Kidney (tissue), 14 donors: Measurements from ENCODE around the gene LURAP1L. TPM values are rescaled to one million over a fixed set of nuclear protein-coding genes. Genes with fewer than 3 reads are reported as not detected.

ENCODE experiments used
- DNase-seq, 5 donors: peaks; one replicate each; pipeline ENCODE4 v3.0.0-alpha.2; 2013 to 2020
- FAIRE-seq: peaks from 2 replicates; lab custom pipeline; 2012; peaks lifted over from hg19 to GRCh38; lab: Jason Lieb, UNC
- H3K27ac ChIP-seq, 2 donors: one replicate each; pipeline ENCODE4 v1.7.0; 2013; ENCODE audit warnings: low read depth in 2 of 2, low read length in 2 of 2, inconsistent platforms in 1 of 2
- H3K27me3 ChIP-seq: one replicate; pipeline ENCODE4 v1.7.1; 2013; ENCODE audit warnings: low read length, inconsistent platforms; ENCODE audit not compliant: control insufficient read depth, insufficient read depth
- H3K36me3 ChIP-seq, 3 donors: one replicate each; pipeline versions ENCODE4 v1.7.0 to v1.7.1; 2013; ENCODE audit warnings: low read length in 3 of 3, control low read depth in 1 of 3, inconsistent platforms in 1 of 3; ENCODE audit not compliant: insufficient read depth in 3 of 3, control insufficient read depth in 2 of 3
- H3K4me1 ChIP-seq, 3 donors: one replicate each; pipeline versions ENCODE4 v1.7.0 to v1.7.1; 2013; ENCODE audit warnings: low read length in 3 of 3, inconsistent platforms in 1 of 3, low read depth in 1 of 3; ENCODE audit not compliant: control insufficient read depth in 2 of 3, insufficient read depth in 2 of 3
- H3K4me3 ChIP-seq, 3 donors: one replicate each; pipeline versions ENCODE4 v1.7.0 to v1.8.1; 2013; ENCODE audit warnings: low read length in 3 of 3, control low read depth in 1 of 3, inconsistent platforms in 1 of 3
- H3K9ac ChIP-seq, 3 donors: one replicate each; pipeline versions ENCODE4 v1.7.0 to v1.7.1; 2013; ENCODE audit warnings: low read length in 3 of 3, control low read depth in 1 of 3, inconsistent platforms in 1 of 3
- H3K9me3 ChIP-seq, 3 donors: one replicate each; pipeline versions ENCODE4 v1.7.0 to v1.7.1; 2013; ENCODE audit warnings: low read length in 3 of 3, control low read depth in 1 of 3, inconsistent platforms in 1 of 3; ENCODE audit not compliant: control insufficient read depth in 2 of 3, insufficient read depth in 1 of 3
- intact Hi-C: fragments of 100-400 bp; cut with DNase I; formaldehyde crosslinking; loops from one replicate; pipeline ENCODE4 v1.11.1; 2022
- polyA plus RNA-seq: library from polyadenylated mRNA; stranded (reverse); fragments of 350-450 nt; fragmentation: Illumina TruSeq; extraction: RNeasy Lipid Tissue Mini Kit (QIAGEN cat#74804); gene quantifications from one replicate; pipeline ENCODE4 v1.2.3, GENCODE V29; 2014; ENCODE audit warnings: low read depth, low replicate concordance; ENCODE audit not compliant: insufficient read depth
- total RNA-seq: library from RNA; stranded (reverse); fragmentation: NEBNext Ultra II Directional; extraction: Animal tissue kit (Norgen Biotek cat#: 25700); gene quantifications from one replicate; pipeline ENCODE4 v1.2.1, GENCODE V29; 2021
- TF ChIP-seq, protein P1 (sequence below): IDR thresholded peaks from 3 replicates; pipeline ENCODE4 v1.5.1; 2012; ENCODE audit warnings: mild to moderate bottlenecking, moderate library complexity, borderline replicate concordance; ENCODE audit not compliant: insufficient read depth; ENCODE audit errors: extremely low read depth
- donor health status: control.
- donor health status: control.
- donor health status: control.
- donor health status: control.
- donor health status: control.
- donor health status: DM: yes; HTN: yes; CAD: no.
- donor health status: Normal renal cell carcinoma (clear cell type).

Gene LURAP1L
- total and polyA plus RNA-seq, 2 donors from 2014 or later = 3.8 to 11.1 TPM

- no peak overlapping the region for H3K4me3 ChIP-seq
- TF ChIP-seq, protein P1, sequence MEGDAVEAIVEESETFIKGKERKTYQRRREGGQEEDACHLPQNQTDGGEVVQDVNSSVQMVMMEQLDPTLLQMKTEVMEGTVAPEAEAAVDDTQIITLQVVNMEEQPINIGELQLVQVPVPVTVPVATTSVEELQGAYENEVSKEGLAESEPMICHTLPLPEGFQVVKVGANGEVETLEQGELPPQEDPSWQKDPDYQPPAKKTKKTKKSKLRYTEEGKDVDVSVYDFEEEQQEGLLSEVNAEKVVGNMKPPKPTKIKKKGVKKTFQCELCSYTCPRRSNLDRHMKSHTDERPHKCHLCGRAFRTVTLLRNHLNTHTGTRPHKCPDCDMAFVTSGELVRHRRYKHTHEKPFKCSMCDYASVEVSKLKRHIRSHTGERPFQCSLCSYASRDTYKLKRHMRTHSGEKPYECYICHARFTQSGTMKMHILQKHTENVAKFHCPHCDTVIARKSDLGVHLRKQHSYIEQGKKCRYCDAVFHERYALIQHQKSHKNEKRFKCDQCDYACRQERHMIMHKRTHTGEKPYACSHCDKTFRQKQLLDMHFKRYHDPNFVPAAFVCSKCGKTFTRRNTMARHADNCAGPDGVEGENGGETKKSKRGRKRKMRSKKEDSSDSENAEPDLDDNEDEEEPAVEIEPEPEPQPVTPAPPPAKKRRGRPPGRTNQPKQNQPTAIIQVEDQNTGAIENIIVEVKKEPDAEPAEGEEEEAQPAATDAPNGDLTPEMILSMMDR = no peak
- H3K27me3 ChIP-seq = no peaks in the 10 kb centered on the region
- no peaks in the 10 kb centered on the region for H3K4me1 ChIP-seq
- DNase-seq (peak in 2 of 5 donors; percentile 63 to 69), FAIRE-seq (no peak)
- no peaks in the 10 kb centered on the region for H3K9me3 ChIP-seq
- no peak overlapping the region for H3K9ac ChIP-seq
- H3K36me3 ChIP-seq = no peaks in the 10 kb centered on the region
- no peak overlapping the region for H3K27ac ChIP-seq
- intact Hi-C loops = no loop called here
Observed at GRCh38 chr9:12739014-12739652, 35.7 kb upstream of the LURAP1L start.

GRCh38 chr9:12740845-12741244 is 34.0 kb upstream of the LURAP1L start:
- TF ChIP-seq, protein P1 = no peak
- Histone ChIP-seq H3K4me3 (no peak overlapping the region), H3K9ac (no peak overlapping the region), H3K36me3 (no peaks in the 10 kb centered on the region), H3K27ac (no peak overlapping the region), H3K4me1 (no peaks in the 10 kb centered on the region), H3K27me3 (no peaks in the 10 kb centered on the region), H3K9me3 (no peaks in the 10 kb centered on the region)
- no peak for DNase-seq
- intact Hi-C loops = no loop called here
- no peak for FAIRE-seq

DNA sequence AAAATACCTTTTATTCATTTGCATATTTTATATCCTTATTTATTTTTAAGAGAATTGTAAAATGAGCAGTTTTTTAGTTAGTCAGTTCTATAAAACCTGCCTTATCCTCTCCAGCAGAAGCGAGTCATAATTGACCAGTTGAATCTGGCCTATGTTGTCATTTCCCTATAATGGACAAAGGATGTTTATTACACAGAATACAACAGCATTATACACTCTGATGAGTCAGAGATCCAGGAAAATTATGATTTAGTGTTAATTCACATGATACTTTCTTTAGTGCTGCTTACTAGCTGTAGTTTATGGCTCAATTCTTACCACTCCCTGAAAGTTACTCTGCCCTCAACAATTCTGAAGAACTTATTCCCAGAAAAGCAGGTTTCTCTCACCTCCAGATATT is 26.8 kb upstream of the LURAP1L start:
- H3K9me3 ChIP-seq = no peaks in the 10 kb centered on the region
- DNase-seq (no peak), FAIRE-seq (no peak)
- H3K9ac ChIP-seq = no peak overlapping the region
- no peaks in the 10 kb centered on the region for H3K36me3 ChIP-seq
- H3K27ac ChIP-seq = no peak overlapping the region
- TF ChIP-seq, protein P1 = no peak
- no peaks in the 10 kb centered on the region for H3K27me3 ChIP-seq
- no peak overlapping the region for H3K4me3 ChIP-seq
- intact Hi-C loops = no loop called here
- no peaks in the 10 kb centered on the region for H3K4me1 ChIP-seq

GRCh38 chr9:12748954-12749353 is 25.9 kb upstream of the LURAP1L start:
- Histone ChIP-seq H3K4me1 (no peaks in the 10 kb centered on the region), H3K4me3 (no peak overlapping the region), H3K27me3 (no peaks in the 10 kb centered on the region), H3K9ac (no peak overlapping the region), H3K9me3 (no peaks in the 10 kb centered on the region), H3K27ac (no peak overlapping the region), H3K36me3 (no peaks in the 10 kb centered on the region)
- no peak for DNase-seq
- TF ChIP-seq, protein P1 = no peak
- FAIRE-seq = no peak
- intact Hi-C loops = no loop called here
